Measurements from ENCODE around the gene MTHFD1L.

MTHFD1L gene

GRCh38 chr6:151092591-151092990 lies 227.1 kb downstream of the MTHFD1L start:
- no peak overlapping the region for H3K4me3 ChIP-seq (ENCODE audit: control insufficient read depth, low read depth, low read length)
- no peak for TF ChIP-seq CTCF (conservative IDR thresholded peaks at IDR 0.05; ENCODE audit: control insufficient read depth, insufficient read depth, low read depth, low read length)
- DNase-seq (ENCODE audit: low read depth): no peak

GRCh38 chr6:151093706-151094105 lies 228.2 kb downstream of the MTHFD1L start:
- H3K4me3 ChIP-seq (ENCODE audit: control insufficient read depth, low read depth, low read length): no peak overlapping the region
- no peak for DNase-seq (ENCODE audit: low read depth)
- no peak for TF ChIP-seq CTCF (conservative IDR thresholded peaks at IDR 0.05; ENCODE audit: control insufficient read depth, insufficient read depth, low read depth, low read length)

GRCh38 chr6:151095538-151096254 lies 230.2 kb downstream of the MTHFD1L start:
- no peak for DNase-seq (ENCODE audit: low read depth)
- TF ChIP-seq CTCF (conservative IDR thresholded peaks at IDR 0.05; ENCODE audit: control insufficient read depth, insufficient read depth, low read depth, low read length): no peak
- no peak overlapping the region for H3K4me3 ChIP-seq (ENCODE audit: control insufficient read depth, low read depth, low read length)

GRCh38 chr6:151096255-151096612 lies 230.7 kb downstream of the MTHFD1L start:
- no peak overlapping the region for H3K4me3 ChIP-seq (ENCODE audit: control insufficient read depth, low read depth, low read length)
- TF ChIP-seq CTCF (conservative IDR thresholded peaks at IDR 0.05; ENCODE audit: control insufficient read depth, insufficient read depth, low read depth, low read length): no peak
- peak; percentile 45 for DNase-seq (ENCODE audit: low read depth)

GRCh38 chr6:151096691-151097606 lies 231.4 kb downstream of the MTHFD1L start:
- peak; percentile 45 for DNase-seq (ENCODE audit: low read depth)
- no peak for TF ChIP-seq CTCF (conservative IDR thresholded peaks at IDR 0.05; ENCODE audit: control insufficient read depth, insufficient read depth, low read depth, low read length)
- no peak overlapping the region for H3K4me3 ChIP-seq (ENCODE audit: control insufficient read depth, low read depth, low read length)

GRCh38 chr6:151098166-151098565 lies 232.7 kb downstream of the MTHFD1L start:
- DNase-seq (ENCODE audit: low read depth): no peak
- no peak for TF ChIP-seq CTCF (conservative IDR thresholded peaks at IDR 0.05; ENCODE audit: control insufficient read depth, insufficient read depth, low read depth, low read length)
- H3K4me3 ChIP-seq (ENCODE audit: control insufficient read depth, low read depth, low read length): no peak overlapping the region
